Osteocyte (in vitro differentiated cells): ENCODE data around the gene CENPP. TPM values are rescaled to one million over a fixed set of nuclear protein-coding genes. Genes with fewer than 3 reads are reported as not detected.
A peak's percentile ranks its signal among the peaks of the same experiment; 100 is the strongest.

Experiments used
- DNase-seq: peaks from one replicate; pipeline ENCODE4 v3.0.0; 2021; ENCODE audit warnings: mixed read lengths; ENCODE audit not compliant: unreplicated experiment; ENCODE audit errors: extremely low spot score
- H3K27ac Mint-ChIP-seq: one replicate; pipeline ENCODE4 v1.8.0; 2021; ENCODE audit warnings: mild to moderate bottlenecking, mixed read lengths; ENCODE audit not compliant: unreplicated experiment
- H3K27me3 Mint-ChIP-seq: one replicate; pipeline ENCODE4 v1.8.0; 2021; ENCODE audit warnings: mixed read lengths; ENCODE audit not compliant: unreplicated experiment
- H3K36me3 Mint-ChIP-seq: one replicate; pipeline ENCODE4 v1.8.0; 2021; ENCODE audit warnings: mixed read lengths; ENCODE audit not compliant: unreplicated experiment
- H3K4me1 Mint-ChIP-seq: one replicate; pipeline ENCODE4 v1.8.0; 2021; ENCODE audit warnings: mixed read lengths; ENCODE audit not compliant: unreplicated experiment
- H3K4me3 Mint-ChIP-seq: one replicate; pipeline ENCODE4 v1.8.0; 2021; ENCODE audit warnings: mild to moderate bottlenecking, moderate library complexity, mixed read lengths; ENCODE audit not compliant: unreplicated experiment
- H3K9me3 Mint-ChIP-seq: one replicate; pipeline ENCODE4 v1.8.0; 2021; ENCODE audit warnings: mixed read lengths; ENCODE audit not compliant: unreplicated experiment
- total RNA-seq: library from RNA; stranded (reverse); gene quantifications from 2 replicates; pipeline ENCODE4 v1.2.1, GENCODE V29; 2021
- TF ChIP-seq, protein P1 (sequence below): fragments of 200-600 bp; sonication (generic); IDR thresholded peaks from 2 replicates; pipeline ENCODE4 v1.5.0; 2021; ENCODE audit warnings: antibody characterized with exemption, mild to moderate bottlenecking, moderate library complexity

CENPP gene
- total RNA-seq, 1 donor from 2014 or later: 11.6 TPM

DNA sequence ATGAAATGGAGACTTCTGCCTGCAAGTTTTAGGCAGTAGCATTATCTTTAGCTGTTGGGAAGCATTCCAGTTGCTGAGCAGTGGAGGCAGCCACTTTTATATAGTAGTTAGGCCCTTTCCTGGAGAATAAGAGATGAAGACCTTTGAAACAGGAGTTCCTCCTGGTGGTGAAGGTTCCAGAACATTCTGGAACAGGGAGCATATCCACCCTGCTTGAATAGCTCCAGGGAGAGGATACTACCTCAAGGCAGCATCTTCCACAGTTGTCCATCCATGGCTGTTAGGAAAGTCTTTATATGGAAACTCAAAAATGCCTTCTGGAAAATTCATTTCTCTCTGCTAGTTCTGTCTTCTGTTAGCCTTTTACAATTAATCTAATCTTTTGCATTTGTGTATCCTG is 153.6 kb downstream of the CENPP start:
- Mint-ChIP-seq H3K9me3 (no peaks in the 10 kb centered on the region), H3K27ac (peak overlapping the region; percentile 91), H3K4me1 (peaks cover 59% of the 10 kb centered on the region), H3K36me3 (peaks cover 10% of the 10 kb centered on the region), H3K4me3 (peak overlapping the region; percentile 78), H3K27me3 (no peaks in the 10 kb centered on the region)
- DNase-seq: no peak
- TF ChIP-seq, protein P1, sequence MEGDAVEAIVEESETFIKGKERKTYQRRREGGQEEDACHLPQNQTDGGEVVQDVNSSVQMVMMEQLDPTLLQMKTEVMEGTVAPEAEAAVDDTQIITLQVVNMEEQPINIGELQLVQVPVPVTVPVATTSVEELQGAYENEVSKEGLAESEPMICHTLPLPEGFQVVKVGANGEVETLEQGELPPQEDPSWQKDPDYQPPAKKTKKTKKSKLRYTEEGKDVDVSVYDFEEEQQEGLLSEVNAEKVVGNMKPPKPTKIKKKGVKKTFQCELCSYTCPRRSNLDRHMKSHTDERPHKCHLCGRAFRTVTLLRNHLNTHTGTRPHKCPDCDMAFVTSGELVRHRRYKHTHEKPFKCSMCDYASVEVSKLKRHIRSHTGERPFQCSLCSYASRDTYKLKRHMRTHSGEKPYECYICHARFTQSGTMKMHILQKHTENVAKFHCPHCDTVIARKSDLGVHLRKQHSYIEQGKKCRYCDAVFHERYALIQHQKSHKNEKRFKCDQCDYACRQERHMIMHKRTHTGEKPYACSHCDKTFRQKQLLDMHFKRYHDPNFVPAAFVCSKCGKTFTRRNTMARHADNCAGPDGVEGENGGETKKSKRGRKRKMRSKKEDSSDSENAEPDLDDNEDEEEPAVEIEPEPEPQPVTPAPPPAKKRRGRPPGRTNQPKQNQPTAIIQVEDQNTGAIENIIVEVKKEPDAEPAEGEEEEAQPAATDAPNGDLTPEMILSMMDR: no peak

DNA sequence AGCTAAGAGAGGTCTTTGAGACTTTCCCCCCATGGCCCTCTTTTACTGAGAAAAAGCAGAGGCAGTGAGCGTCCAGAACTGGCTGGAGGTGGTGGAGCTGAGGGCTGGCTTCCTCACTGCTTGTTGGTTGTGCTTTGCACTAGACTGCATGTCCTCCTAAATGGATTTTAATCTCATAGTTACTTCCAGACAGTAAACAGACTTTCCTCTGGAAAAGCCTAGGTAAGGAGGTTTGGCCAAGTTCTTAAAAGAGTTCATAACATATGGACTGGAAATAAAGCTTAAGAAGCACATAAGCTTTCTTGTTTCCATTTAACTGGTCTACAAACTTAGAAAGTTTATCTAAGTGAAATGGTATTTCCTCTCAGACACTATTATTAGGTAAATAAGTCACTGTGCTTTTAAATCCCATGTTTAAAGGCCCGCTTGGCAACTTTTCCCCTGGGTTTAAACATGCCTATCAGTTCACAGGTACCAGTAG is 154.6 kb downstream of the CENPP start:
- no peak for DNase-seq
- Mint-ChIP-seq H3K27me3 (no peaks in the 10 kb centered on the region), H3K36me3 (peaks cover 10% of the 10 kb centered on the region), H3K27ac (peak overlapping the region; percentile 91), H3K9me3 (no peaks in the 10 kb centered on the region), H3K4me1 (peaks cover 67% of the 10 kb centered on the region), H3K4me3 (peak overlapping the region; percentile 78)
- TF ChIP-seq, protein P1: no peak

DNA sequence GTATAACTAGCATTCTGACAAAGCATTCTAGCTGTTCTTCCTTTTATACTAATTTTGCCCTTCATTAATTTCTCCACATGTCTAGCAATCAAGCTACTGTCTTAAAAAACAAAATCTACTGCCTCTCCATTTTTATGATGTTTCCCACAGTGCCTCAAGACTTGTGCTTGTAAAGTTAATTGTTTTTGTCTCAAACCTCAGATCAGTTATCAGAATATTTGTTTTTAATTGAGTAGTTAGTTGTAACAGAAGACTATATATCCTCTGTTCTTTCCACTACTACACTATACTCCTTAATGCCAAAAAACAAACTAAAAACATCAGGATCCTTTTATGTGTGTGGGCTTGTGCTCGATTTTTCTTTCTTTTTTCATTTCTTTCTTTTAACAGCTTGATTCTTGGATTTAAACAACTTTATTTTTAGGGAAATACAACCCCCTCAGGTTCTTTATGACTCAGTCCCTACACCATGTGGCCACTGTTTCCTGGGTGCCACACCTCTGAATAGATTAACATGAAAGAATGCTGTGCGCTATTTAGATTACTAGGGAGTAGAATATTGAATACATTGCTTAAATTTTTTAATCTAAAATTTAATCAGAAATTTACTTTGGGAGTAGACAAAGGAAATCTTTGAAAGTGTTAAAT is 155.4 kb downstream of the CENPP start:
- Mint-ChIP-seq H3K4me3 (peak overlapping the region; percentile 78), H3K9me3 (no peaks in the 10 kb centered on the region), H3K27me3 (no peaks in the 10 kb centered on the region), H3K27ac (peak overlapping the region; percentile 91), H3K36me3 (peaks cover 6% of the 10 kb centered on the region), H3K4me1 (peaks cover 67% of the 10 kb centered on the region)
- TF ChIP-seq, protein P1: no peak
- DNase-seq: no peak

DNA sequence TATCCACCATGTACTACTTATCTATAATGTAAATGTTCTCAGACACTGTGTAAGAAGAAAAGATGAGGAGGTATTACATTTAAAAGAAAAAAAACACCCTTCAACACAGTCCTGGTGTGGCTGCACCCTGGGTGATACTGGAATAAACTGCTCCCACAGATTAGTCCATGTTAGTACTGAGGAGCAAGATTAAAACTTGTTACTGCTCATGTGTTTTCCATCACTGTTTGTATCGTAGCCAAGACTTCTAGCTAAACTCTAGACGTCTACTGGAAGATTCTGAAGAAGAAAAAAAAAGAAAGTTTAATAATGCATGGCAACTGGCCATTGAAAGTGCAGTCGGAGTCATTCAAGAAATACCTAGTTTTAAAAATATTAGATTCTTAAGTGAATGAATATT is 156.6 kb downstream of the CENPP start, which contains the start of gene ASPN:
Gene ASPN (minus strand): TSS at position 178 of the 400 bp plus-strand sequence.
- H3K36me3 Mint-ChIP-seq: peaks cover 3% of the 10 kb centered on the region
- TF ChIP-seq, protein P1: no peak
- no peaks in the 10 kb centered on the region for H3K9me3 Mint-ChIP-seq
- peaks cover 71% of the 10 kb centered on the region for H3K4me1 Mint-ChIP-seq
- no peaks in the 10 kb centered on the region for H3K27me3 Mint-ChIP-seq
- peak within 1 kb of the TSS; percentile 93 for H3K27ac Mint-ChIP-seq
- peak within 1 kb of the TSS; percentile 78 for H3K4me3 Mint-ChIP-seq
- no peak for DNase-seq

DNA sequence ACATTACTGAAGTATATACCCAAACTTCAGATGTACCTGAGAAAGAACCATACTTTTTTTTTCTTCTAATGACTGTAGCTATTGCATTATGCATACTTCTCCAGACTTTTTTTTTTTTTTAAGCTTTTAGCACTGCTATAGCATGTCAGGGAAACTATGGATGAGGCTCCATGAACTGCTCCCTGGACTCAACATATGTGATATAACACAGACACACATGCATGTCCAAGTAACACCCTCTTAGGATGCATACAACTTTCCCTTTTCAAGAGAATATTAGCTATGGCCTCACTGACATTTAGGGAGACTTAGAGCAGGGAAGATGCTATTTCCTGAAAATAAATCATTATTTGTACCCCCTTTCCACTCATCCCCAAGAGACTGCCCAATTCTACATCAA is 157.1 kb downstream of the CENPP start:
- DNase-seq: no peak
- H3K4me1 Mint-ChIP-seq: peaks cover 71% of the 10 kb centered on the region
- H3K9me3 Mint-ChIP-seq: no peaks in the 10 kb centered on the region
- H3K27ac Mint-ChIP-seq: peak overlapping the region; percentile 93
- H3K36me3 Mint-ChIP-seq: peaks cover under 1% of the 10 kb centered on the region
- H3K27me3 Mint-ChIP-seq: no peaks in the 10 kb centered on the region
- peak overlapping the region; percentile 71 for H3K4me3 Mint-ChIP-seq
- TF ChIP-seq, protein P1: no peak
